GM10248 (cell line): ENCODE data around the gene ZNF90.
"Not testable (repeated sequence)": the region's sequence is repeated elsewhere in the genome, so short reads cannot be mapped to it uniquely, and the experiment has no call there.

Experiments
- CTCF ChIA-PET: fragments of 300-600 bp; sonication (Branson Sonifier 250); formaldehyde crosslinking; extraction: SDS; loops from one replicate; lab custom pipeline; 2021; ENCODE audit warnings: antibody characterized with exemption; lab: Yijun Ruan, JAX
- POLR2A ChIA-PET: fragments of 350-650 bp; sonication (Branson Sonifier 250); formaldehyde crosslinking; extraction: SDS; loops from one replicate; lab custom pipeline; 2020; ENCODE audit warnings: antibody characterized with exemption; lab: Yijun Ruan, JAX
- DNase-seq: peaks from one replicate; pipeline ENCODE4 v3.0.0; 2012; ENCODE audit errors: extremely low spot score
- CTCF ChIP-seq: IDR thresholded peaks from 2 replicates; pipeline ENCODE4 v1.5.1; 2012; ENCODE audit warnings: mild to moderate bottlenecking, low read depth; ENCODE audit errors: extremely low read depth, missing control alignments, control extremely low read depth

The ZNF90 gene

GRCh38 chr19:20072936-20073335 is 4.9 kb upstream of the ZNF90 start:
- DNase-seq, result no peak
- ChIA-PET POLR2A (no interaction called here), CTCF (interaction anchor here (1.2 kb wide), 1 partner anchor 10 kb away, joined by 3 read pairs; no protein-coding TSS in a partner anchor)
- TF ChIP-seq CTCF, result no peak

GRCh38 chr19:20078581-20079031 is 806 bp downstream of the ZNF90 start:
- ChIA-PET POLR2A (no interaction called here), CTCF (interaction anchor here (1.6 kb wide), 1 partner anchor 31 kb away, joined by 5 read pairs; no protein-coding TSS in a partner anchor)
- no peak for TF ChIP-seq CTCF
- peak; percentile 12 for DNase-seq

GRCh38 chr19:20079476-20079875 is 1.7 kb downstream of the ZNF90 start:
- CTCF ChIA-PET, result no interaction called here
- no peak for TF ChIP-seq CTCF
- DNase-seq, result no peak
- POLR2A ChIA-PET, result interaction anchor here (0.7 kb wide), 1 partner anchor 179 kb away, joined by 9 read pairs; no protein-coding TSS in a partner anchor

- DNase-seq, result no peak
- ChIA-PET CTCF (no interaction called here), POLR2A (no interaction called here)
- TF ChIP-seq CTCF, result no peak
These were observed 2.9 kb downstream of the ZNF90 start for GRCh38 chr19:20080656-20081055.

GRCh38 chr19:20082232-20082833 is 4.5 kb downstream of the ZNF90 start:
- DNase-seq, POLR2A ChIA-PET, CTCF ChIA-PET: not testable (repeated sequence)

- DNase-seq, POLR2A ChIA-PET, CTCF ChIA-PET: not testable (repeated sequence)
These were observed 5.1 kb downstream of the ZNF90 start for GRCh38 chr19:20082876-20083275.

- ChIA-PET CTCF (interaction anchor here (1.2 kb wide), 1 partner anchor 26 kb away, joined by 3 read pairs; no protein-coding TSS in a partner anchor), POLR2A (no interaction called here)
- TF ChIP-seq CTCF, result no peak
- no peak for DNase-seq
These were observed 24.3 kb downstream of the ZNF90 start for GRCh38 chr19:20102097-20102496.

- TF ChIP-seq CTCF, result no peak
- ChIA-PET CTCF (no interaction called here), POLR2A (no interaction called here)
- no peak for DNase-seq
These were observed 25.4 kb downstream of the ZNF90 start for GRCh38 chr19:20103091-20103740.
